GM13977 (cell line): ENCODE results near the gene ACTR5.

ENCODE experiments used
- DNase-seq: peaks from one replicate; pipeline ENCODE4 v3.0.0; 2012; ENCODE audit warnings: low spot score
- CTCF ChIP-seq: IDR thresholded peaks from 2 replicates; pipeline ENCODE4 v1.5.1; 2012; ENCODE audit warnings: mild to moderate bottlenecking, control low read depth; ENCODE audit not compliant: insufficient read depth; ENCODE audit errors: extremely low read depth, missing control alignments
- in situ Hi-C: fragments of 300-500 bp; cut with MboI; formaldehyde crosslinking; loops from one replicate; pipeline ENCODE4 v1.12.0; 2022; ENCODE audit warnings: low sequenced_read_pairs, low pct_unique_long_range_greater_than_20kb, mixed read lengths, inconsistent platforms; ENCODE audit not compliant: unreplicated experiment

ACTR5 gene

GRCh38 chr20:38732981-38733380 is 15.3 kb upstream of the ACTR5 start:
- no peak for TF ChIP-seq CTCF
- in situ Hi-C loops: no loop called here
- DNase-seq: no peak

- no peak for DNase-seq
- no peak for TF ChIP-seq CTCF
- in situ Hi-C loops: no loop called here
These were observed 13.1 kb upstream of the ACTR5 start for GRCh38 chr20:38735172-38735571.

- in situ Hi-C loops: no loop called here
- TF ChIP-seq CTCF: no peak
- no peak for DNase-seq
These were observed 10.4 kb upstream of the ACTR5 start for GRCh38 chr20:38737887-38738286.

- no peak for DNase-seq
- in situ Hi-C loops: no loop called here
- no peak for TF ChIP-seq CTCF
These were observed 2.5 kb upstream of the ACTR5 start for GRCh38 chr20:38745757-38746156.

- DNase-seq: no peak
- no peak for TF ChIP-seq CTCF
- in situ Hi-C loops: no loop called here
These were observed 664 bp upstream of the ACTR5 start for GRCh38 chr20:38747495-38748096.

GRCh38 chr20:38748861-38749149 is 545 bp downstream of the ACTR5 start:
- in situ Hi-C loops: no loop called here
- DNase-seq: no peak
- TF ChIP-seq CTCF: no peak
